Right lobe of liver (tissue), 6 donors: ENCODE measurements around the gene ALPK3. TPM values are rescaled to one million over a fixed set of nuclear protein-coding genes. Genes with fewer than 3 reads are reported as not detected.

Experiments
- ATAC-seq, 4 donors: fragments of 200-7000 bp; cut with Tn5 transposase; one replicate each; pipeline ENCODE4 v1.9.1; 2020; ENCODE audit warnings: mild to moderate bottlenecking in 4 of 4, moderate library complexity in 4 of 4
- DNase-seq, 3 donors: peaks; one replicate each; pipeline ENCODE4 v3.0.0-alpha.2; 2020
- H3K27ac ChIP-seq, 3 donors: fragments of 200-600 bp; one replicate each; pipeline ENCODE4 v1.8.0; 2022
- H3K27me3 ChIP-seq, 2 donors: fragments of 200-600 bp; one replicate each; pipeline ENCODE4 v1.8.0; 2022
- H3K36me3 ChIP-seq, 4 donors: fragments of 200-600 bp; sonication (generic) in 1 of 4; one replicate each; pipeline versions ENCODE4 v1.5.1 to v1.8.0; 2017 to 2022; ENCODE audit warnings: control low read depth in 1 of 4
- H3K4me1 ChIP-seq, 4 donors: fragments of 200-600 bp; sonication (generic) in 1 of 4; one replicate each; pipeline versions ENCODE4 v1.5.1 to v1.8.0; 2017 to 2022; ENCODE audit warnings: control low read depth in 1 of 4
- H3K4me3 ChIP-seq, 3 donors: fragments of 200-600 bp; one replicate each; pipeline ENCODE4 v1.8.0; 2022
- H3K9me3 ChIP-seq, 4 donors: fragments of 200-600 bp; sonication (generic) in 1 of 4; one replicate each; pipeline versions ENCODE4 v1.5.1 to v1.8.0; 2017 to 2022; ENCODE audit warnings: control low read depth in 1 of 4
- CTCF ChIP-seq, 4 donors: fragments of 200-600 bp in 3 of 4; fragments of 450-650 bp in 1 of 4; IDR thresholded peaks; one replicate each; pipeline versions ENCODE4 v1.5.1 to v1.8.0; 2016 to 2022; ENCODE audit warnings: antibody characterized with exemption in 4 of 4, mild to moderate bottlenecking in 2 of 4
- POLR2A ChIP-seq: fragments of 450-650 bp; IDR thresholded peaks from one replicate; pipeline ENCODE4 v1.6.1; 2017; ENCODE audit warnings: antibody characterized with exemption, mild to moderate bottlenecking
- WGBS: methylation state at CpG from one replicate; pipeline ENCODE4 v1.1.6; 2018; ENCODE audit warnings: low coverage, low lambda C conversion rate; ENCODE audit not compliant: insufficient coverage; ENCODE audit errors: missing lambda C conversion rate; 5-methylcytosine and 5-hydroxymethylcytosine counted together
- intact Hi-C, 2 donors: fragments of 100-400 bp; cut with DNase I; formaldehyde crosslinking; loops; one replicate each; pipeline versions ENCODE4 v1.11.2 to v1.14.1; 2022
- total RNA-seq, 6 experiments: library from RNA; depleted of rRNA in 2 of 6; stranded (reverse); fragments of >200 nt in 2 of 6; fragmentation: NEBNext Ultra II Directional in 3 of 6; extraction: Animal tissue kit (Norgen Biotek cat#: 25700) in 3 of 6; gene quantifications; one replicate each; pipeline versions ENCODE4 v1.1.0 to v1.2.4, GENCODE V29; 2016 to 2023
- donor health status: DM: no; HTN: yes; CAD: no.
- donor health status: DM: no; HTN: no; CAD: no.
- donor health status: DM: no; HTN: no; CAD: no.
- donor health status: DM: no; HTN: yes; CAD: no.
- donor health status: DM: no; HTN: yes; CAD: no.

ALPK3 gene
- total RNA-seq, 6 experiments from 2014 or later = 1.3 to 12.5 (median 5.5) TPM

GRCh38 chr15:84907731-84908130 lies 90.6 kb downstream of the ALPK3 start:
- no peak for DNase-seq
- H3K4me3 ChIP-seq = no peak overlapping the region
- no peak for TF ChIP-seq POLR2A
- TF ChIP-seq CTCF (IDR thresholded peaks at IDR 0.05) = no peak
- no peaks in the 10 kb centered on the region for H3K27me3 ChIP-seq
- no peaks in the 10 kb centered on the region for H3K9me3 ChIP-seq
- H3K4me1 ChIP-seq = peaks cover 0 to 31% (median 14%) of the 10 kb centered on the region in 4 donors
- H3K36me3 ChIP-seq = peaks cover 0 to 7% (median under 1%) of the 10 kb centered on the region in 4 donors
- no peak overlapping the region for H3K27ac ChIP-seq
- 100% methylated on average over 3 of the region's 4 CpGs for WGBS
- intact Hi-C loops = no loop called here
- no peak for ATAC-seq

GRCh38 chr15:84908564-84908963 lies 91.4 kb downstream of the ALPK3 start:
- 56% methylated on average over 9 of the region's 13 CpGs for WGBS
- ATAC-seq (no peak), DNase-seq (no peak)
- H3K27ac ChIP-seq = peak overlapping the region in 1 of 3 donors; percentile 18
- intact Hi-C loops = no loop called here
- H3K9me3 ChIP-seq = no peaks in the 10 kb centered on the region
- no peak overlapping the region for H3K4me3 ChIP-seq
- no peaks in the 10 kb centered on the region for H3K27me3 ChIP-seq
- H3K4me1 ChIP-seq = peaks cover 0 to 35% (median 15%) of the 10 kb centered on the region in 4 donors
- H3K36me3 ChIP-seq = peaks cover 0 to 3% (median under 1%) of the 10 kb centered on the region in 4 donors
- no peak for TF ChIP-seq CTCF (IDR thresholded peaks at IDR 0.05)
- TF ChIP-seq POLR2A = no peak

GRCh38 chr15:84909029-84909428 lies 91.9 kb downstream of the ALPK3 start:
- 93% methylated on average over 3 of the region's 3 CpGs for WGBS
- Histone ChIP-seq H3K4me3 (no peak overlapping the region), H3K9me3 (no peaks in the 10 kb centered on the region), H3K4me1 (peaks cover 0 to 35% (median 15%) of the 10 kb centered on the region in 4 donors), H3K27me3 (no peaks in the 10 kb centered on the region), H3K27ac (peak overlapping the region in 1 of 3 donors; percentile 18), H3K36me3 (peaks cover 0 to 2% (median 0%) of the 10 kb centered on the region in 4 donors)
- intact Hi-C loops = no loop called here
- DNase-seq (no peak), ATAC-seq (no peak)
- TF ChIP-seq CTCF (IDR thresholded peaks at IDR 0.05) = no peak
- no peak for TF ChIP-seq POLR2A

- H3K9me3 ChIP-seq = no peaks in the 10 kb centered on the region
- no peak for DNase-seq
- peak overlapping the region in 2 of 3 donors; percentile 86 to 93 for H3K27ac ChIP-seq
- H3K27me3 ChIP-seq = no peaks in the 10 kb centered on the region
- H3K4me3 ChIP-seq = no peak overlapping the region
- no peak for ATAC-seq
- TF ChIP-seq POLR2A = no peak
- 70% methylated on average over 2 of the region's 4 CpGs for WGBS
- H3K4me1 ChIP-seq = peaks cover 0 to 35% (median 15%) of the 10 kb centered on the region in 4 donors
- intact Hi-C loops = no loop called here
- H3K36me3 ChIP-seq = no peaks in the 10 kb centered on the region
Observed at GRCh38 chr15:84909782-84910181, 92.6 kb downstream of the ALPK3 start.

- DNase-seq (peak in 2 of 3 donors; percentile 71 to 76), ATAC-seq (peak; percentile 9 to 67 (median 54))
- Histone ChIP-seq H3K27ac (peak overlapping the region; percentile 86 to 93 (median 89)), H3K36me3 (no peaks in the 10 kb centered on the region), H3K4me3 (no peak overlapping the region), H3K9me3 (no peaks in the 10 kb centered on the region), H3K4me1 (peaks cover 0 to 35% (median 15%) of the 10 kb centered on the region in 4 donors), H3K27me3 (no peaks in the 10 kb centered on the region)
- intact Hi-C loops = no loop called here
- TF ChIP-seq POLR2A = peak; percentile 64
- TF ChIP-seq CTCF (IDR thresholded peaks at IDR 0.05) = no peak
- 70% methylated on average over 6 of the region's 17 CpGs for whole genome bisulfite sequencing
Observed at GRCh38 chr15:84910928-84911623, 93.9 kb downstream of the ALPK3 start.
